ENCODE measurements around the gene CFAP77.

GRCh38 chr9:132487980-132488535 lies 78.0 kb downstream of the CFAP77 start:
- no peak for TF ChIP-seq EZH2phosphoT487 (conservative IDR thresholded peaks at IDR 0.05; ENCODE audit: low read length)
- no peak for TF ChIP-seq CTCF (IDR thresholded peaks at IDR 0.05; ENCODE audit: insufficient read depth, low read length, poor library complexity, severe bottlenecking)

Measured in SU-DHL-6 (cell line).